CD14-positive monocyte (primary cell): Measurements from ENCODE around the gene SNX1. TPM values are rescaled to one million over a fixed set of nuclear protein-coding genes. Genes with fewer than 3 reads are reported as not detected.
A peak's percentile ranks its signal among the peaks of the same experiment; 100 is the strongest.

Experiments
- DNase-seq, 3 donors: peaks; one replicate each; pipeline ENCODE4 v3.0.0-alpha.2; 2011 to 2022
- H2AFZ ChIP-seq: 2 replicates; pipeline ENCODE4 v1.6.0; 2012; ENCODE audit warnings: mild to moderate bottlenecking, low read depth, low read length, inconsistent platforms; ENCODE audit not compliant: insufficient read depth, poor library complexity, severe bottlenecking
- H3K27ac ChIP-seq, 2 donors: 1 replicate in 1 of 2; 2 replicates in 1 of 2; pipeline ENCODE4 v1.5.1; 2012 to 2013; ENCODE audit warnings: low read length in 2 of 2, control low read depth in 1 of 2, inconsistent platforms in 1 of 2, low read depth in 1 of 2, mild to moderate bottlenecking in 1 of 2
- H3K27me3 ChIP-seq, 2 donors: one replicate each; pipeline versions ENCODE4 v1.6.0 to v1.6.1; 2011 to 2013; ENCODE audit warnings: low read length in 2 of 2; ENCODE audit not compliant: control insufficient read depth in 2 of 2, insufficient read depth in 2 of 2
- H3K36me3 ChIP-seq, 2 donors: replicated peaks in 1 of 2; 1 replicate in 1 of 2; 2 replicates in 1 of 2; pipeline versions ENCODE4 v1.5.1 to v1.6.1; 2012 to 2013; ENCODE audit warnings: low read length in 2 of 2, control low read depth in 1 of 2, inconsistent platforms in 1 of 2, mild to moderate bottlenecking in 1 of 2; ENCODE audit not compliant: insufficient read depth in 2 of 2, control insufficient read depth in 1 of 2
- H3K4me1 ChIP-seq, 2 donors: 1 replicate in 1 of 2; 2 replicates in 1 of 2; pipeline versions ENCODE4 v1.5.1 to v1.6.1; 2012 to 2013; ENCODE audit warnings: low read length in 2 of 2, control low read depth in 1 of 2, inconsistent platforms in 1 of 2, mild to moderate bottlenecking in 1 of 2, moderate library complexity in 1 of 2; ENCODE audit not compliant: insufficient read depth in 2 of 2, control insufficient read depth in 1 of 2
- H3K4me2 ChIP-seq: replicated peaks from 2 replicates; pipeline ENCODE3; 2012; ENCODE audit warnings: low read length, moderate library complexity, mild to moderate bottlenecking; ENCODE audit not compliant: poor library complexity, severe bottlenecking; ENCODE audit errors: extremely low read depth
- H3K4me3 ChIP-seq, 3 experiments: fragments of 200-600 bp in 1 of 3; sonication (generic) in 1 of 3; replicated peaks in 1 of 3; 1 replicate in 2 of 3; 2 replicates in 1 of 3; pipeline ENCODE4 v1.5.1; 2011 to 2013; ENCODE audit warnings: low read length in 3 of 3, mild to moderate bottlenecking in 3 of 3, control low read depth in 2 of 3, low read depth in 2 of 3, inconsistent platforms in 1 of 3, moderate library complexity in 1 of 3
- H3K79me2 ChIP-seq: 2 replicates; pipeline ENCODE4 v1.6.0; 2012; ENCODE audit warnings: mild to moderate bottlenecking, control low read depth, inconsistent platforms, low read length, moderate library complexity; ENCODE audit not compliant: insufficient read depth
- H3K9ac ChIP-seq: 2 replicates; pipeline ENCODE4 v1.6.0; 2017; ENCODE audit warnings: low read length, mild to moderate bottlenecking; ENCODE audit not compliant: insufficient read depth, poor library complexity, severe bottlenecking
- H3K9me3 ChIP-seq, 2 donors: replicated peaks in 1 of 2; 1 replicate in 1 of 2; 2 replicates in 1 of 2; pipeline versions ENCODE4 v1.5.1 to v1.6.1; 2012 to 2013; ENCODE audit warnings: low read length in 2 of 2, control low read depth in 1 of 2; ENCODE audit not compliant: control insufficient read depth in 1 of 2, insufficient read depth in 1 of 2
- H4K20me1 ChIP-seq: 2 replicates; pipeline ENCODE4 v1.6.0; 2012; ENCODE audit warnings: mild to moderate bottlenecking, low read length, control low read depth, moderate library complexity; ENCODE audit not compliant: insufficient read depth
- H3K27ac Mint-ChIP-seq, 7 donors: one replicate each; pipeline ENCODE4 v1.8.0; 2020; ENCODE audit warnings: mild to moderate bottlenecking in 7 of 7, mixed read lengths in 7 of 7, moderate library complexity in 6 of 7, inconsistent platforms in 2 of 7
- H3K27me3 Mint-ChIP-seq, 3 donors: one replicate each; pipeline ENCODE4 v1.8.0; 2021 to 2022; ENCODE audit warnings: low read depth in 3 of 3, mild to moderate bottlenecking in 3 of 3, mixed read lengths in 3 of 3, moderate library complexity in 3 of 3, inconsistent platforms in 1 of 3
- H3K36me3 Mint-ChIP-seq, 2 donors: one replicate each; pipeline ENCODE4 v1.8.0; 2020; ENCODE audit warnings: mixed read lengths in 2 of 2, inconsistent platforms in 1 of 2, mild to moderate bottlenecking in 1 of 2
- H3K4me1 Mint-ChIP-seq: one replicate; pipeline ENCODE4 v1.8.0; 2020; ENCODE audit warnings: mild to moderate bottlenecking, mixed read lengths
- H3K4me3 Mint-ChIP-seq, 2 donors: one replicate each; pipeline ENCODE4 v1.8.0; 2020; ENCODE audit warnings: mild to moderate bottlenecking in 2 of 2, mixed read lengths in 2 of 2, moderate library complexity in 1 of 2
- H3K9me3 Mint-ChIP-seq, 7 donors: one replicate each; pipeline ENCODE4 v1.8.0; 2020 to 2022; ENCODE audit warnings: mixed read lengths in 7 of 7, mild to moderate bottlenecking in 6 of 7, moderate library complexity in 6 of 7, inconsistent platforms in 2 of 7
- CTCF ChIP-seq: fragments of 200-600 bp; IDR thresholded peaks from one replicate; pipeline ENCODE4 v1.8.0; 2022; ENCODE audit warnings: antibody characterized with exemption, mild to moderate bottlenecking
- WGBS: methylation state at CpG from one replicate; pipeline ENCODE4 v1.1.5; 2013; ENCODE audit warnings: missing lambda C conversion rate; ENCODE audit not compliant: insufficient coverage; 5-methylcytosine and 5-hydroxymethylcytosine counted together
- intact Hi-C, 2 donors: fragments of 100-400 bp; cut with micrococcal nuclease; formaldehyde crosslinking; loops; one replicate each; pipeline versions ENCODE4 v1.15.0 to v1.15.1; 2023
- polyA plus RNA-seq, 3 donors: library from polyadenylated mRNA; depleted of rRNA in 1 of 3; unstranded in 2 of 3; stranded (reverse) in 1 of 3; fragments of 300-500 nt in 2 of 3; fragments of >200 nt in 1 of 3; fragmentation: Illumina TruSeq in 2 of 3; gene quantifications; 1 replicate in 2 of 3; 2 replicates in 1 of 3; pipeline ENCODE4 v1.2.3, GENCODE V29; 2012 to 2021

Gene SNX1
- polyA plus RNA-seq, 3 donors, result 104 to 115 (median 115) TPM

- DNase-seq, result peak; percentile 82 to 89 (median 85)
- Histone ChIP-seq H3K9ac (peak overlapping the region; percentile 51), H3K4me3 (peak overlapping the region in 1 of 3 experiments; percentile 51), H3K36me3 (peaks cover 12 to 16% of the 10 kb centered on the region in 2 donors), H3K27me3 (no peaks in the 10 kb centered on the region), H4K20me1 (no peaks in the 10 kb centered on the region), H3K4me1 (peaks cover 67 to 71% of the 10 kb centered on the region in 2 donors), H2AFZ (peak overlapping the region; percentile 33), H3K4me2 (peak overlapping the region; percentile 68), H3K27ac (peak overlapping the region; percentile 91 to 93), H3K79me2 (peaks cover 73% of the 10 kb centered on the region), H3K9me3 (no peaks in the 10 kb centered on the region)
- peaks cover 18 to 28% of the 10 kb centered on the region in 2 donors for H3K36me3 Mint-ChIP-seq
- H3K4me1 Mint-ChIP-seq, result peaks cover 60% of the 10 kb centered on the region
- WGBS, result 23% methylated on average over 3 of the region's 3 CpGs
- peak overlapping the region; percentile 92 to 96 (median 94) for H3K27ac Mint-ChIP-seq
- no peaks in the 10 kb centered on the region for H3K27me3 Mint-ChIP-seq
- H3K9me3 Mint-ChIP-seq, result peaks cover 0 to 3% (median 0%) of the 10 kb centered on the region in 7 donors
- TF ChIP-seq CTCF, result no peak
- intact Hi-C loops, result loop anchor here in 1 of 2 donors (5.0 kb wide), 1 partner anchor 72 kb away; the partner anchor contains the start of gene PPIB
- H3K4me3 Mint-ChIP-seq, result peak overlapping the region; percentile 14 to 62
Observed at GRCh38 chr15:64090527-64090926, 5.3 kb upstream of the SNX1 start.

DNA sequence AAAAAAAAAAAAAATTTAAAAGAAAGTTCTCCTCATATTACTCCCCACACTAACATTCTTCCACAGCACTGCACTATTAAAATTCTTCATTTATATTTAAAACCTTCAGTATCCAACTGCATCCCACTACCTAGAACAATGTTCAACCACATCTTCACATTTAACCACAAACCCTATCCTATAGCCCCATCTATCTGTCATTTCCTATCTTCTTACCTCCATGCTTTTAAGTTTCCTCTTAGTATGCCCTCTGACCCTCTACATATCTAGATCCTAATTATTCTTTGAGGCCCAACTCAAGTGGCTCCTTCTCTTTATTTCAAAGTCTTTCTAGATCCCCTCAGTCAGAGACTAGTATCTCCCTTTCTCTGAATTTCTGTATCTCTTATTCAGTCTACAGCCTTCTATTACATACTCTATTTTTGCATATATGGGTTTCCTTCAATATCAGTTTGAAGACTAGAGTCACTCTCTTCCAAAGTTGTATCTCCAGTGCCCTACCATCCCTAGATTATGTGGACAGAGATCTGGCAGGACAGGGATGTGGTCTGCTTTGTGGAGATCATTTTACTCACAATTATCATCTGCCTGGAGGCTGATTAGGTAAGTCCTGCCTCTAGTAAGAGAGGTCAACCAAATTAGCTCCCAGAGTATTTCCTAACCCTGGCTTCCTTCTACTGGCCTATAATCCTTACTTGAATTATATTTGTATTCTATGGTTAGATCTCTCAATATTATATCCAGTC is 3.5 kb upstream of the SNX1 start:
- H3K4me3 Mint-ChIP-seq, result peak overlapping the region; percentile 97 to 99
- peaks cover 76 to 85% of the 10 kb centered on the region in 2 donors for H3K4me1 ChIP-seq
- peak overlapping the region in 1 of 2 donors; percentile 95 for H3K27ac ChIP-seq
- H3K27ac Mint-ChIP-seq, result peak overlapping the region; percentile 37 to 100 (median 99)
- intact Hi-C loops, result loop anchor here in 1 of 2 donors (5.0 kb wide), 1 partner anchor 70 kb away; the partner anchor contains the start of gene PPIB
- no peaks in the 10 kb centered on the region for H3K27me3 Mint-ChIP-seq
- peaks cover 15% of the 10 kb centered on the region in 2 donors for H3K36me3 Mint-ChIP-seq
- TF ChIP-seq CTCF, result peak; percentile 29
- no peak overlapping the region for H2AFZ ChIP-seq
- peaks cover 11 to 12% of the 10 kb centered on the region in 2 donors for H3K36me3 ChIP-seq
- peak overlapping the region; percentile 90 for H3K4me2 ChIP-seq
- H3K4me1 Mint-ChIP-seq, result peaks cover 68% of the 10 kb centered on the region
- H3K9ac ChIP-seq, result no peak overlapping the region
- H4K20me1 ChIP-seq, result peaks cover 10% of the 10 kb centered on the region
- H3K79me2 ChIP-seq, result peaks cover 81% of the 10 kb centered on the region
- H3K4me3 ChIP-seq, result peak overlapping the region in 1 of 3 experiments; percentile 90
- H3K9me3 ChIP-seq, result no peaks in the 10 kb centered on the region
- peaks cover 0 to 3% (median 0%) of the 10 kb centered on the region in 7 donors for H3K9me3 Mint-ChIP-seq
- no peaks in the 10 kb centered on the region for H3K27me3 ChIP-seq
- no peak for DNase-seq
